ENCODE measurements around the gene SMAD6.
"Not testable (repeated sequence)": the region's sequence is repeated elsewhere in the genome, so short reads cannot be mapped to it uniquely, and the experiment has no call there.

The SMAD6 gene

GRCh38 chr15:66743703-66744536, 41.9 kb downstream of the SMAD6 start:
- DNase-seq = peak; percentile 68

GRCh38 chr15:66744610-66745279, 42.7 kb downstream of the SMAD6 start:
- no peak for DNase-seq

GRCh38 chr15:66745530-66746230, 43.6 kb downstream of the SMAD6 start:
- DNase-seq = no peak

- DNase-seq = no peak
These were observed 44.2 kb downstream of the SMAD6 start for GRCh38 chr15:66746231-66746605.

GRCh38 chr15:66747223-66747622, 45.2 kb downstream of the SMAD6 start:
- no peak for DNase-seq

GRCh38 chr15:66747886-66748707, 46.1 kb downstream of the SMAD6 start:
- DNase-seq = no peak

GRCh38 chr15:66748708-66749035, 46.6 kb downstream of the SMAD6 start:
- DNase-seq = no peak

GRCh38 chr15:66749841-66750575, 48.0 kb downstream of the SMAD6 start:
- DNase-seq = no peak

GRCh38 chr15:66750609-66751008, 48.6 kb downstream of the SMAD6 start:
- no peak for DNase-seq

- no peak for DNase-seq
These were observed 49.5 kb downstream of the SMAD6 start for GRCh38 chr15:66751579-66751978.

- no peak for DNase-seq
These were observed 50.0 kb downstream of the SMAD6 start for GRCh38 chr15:66752078-66752477.

GRCh38 chr15:66753687-66754377, 51.8 kb downstream of the SMAD6 start:
- DNase-seq = no peak

- no peak for DNase-seq
These were observed 52.8 kb downstream of the SMAD6 start for GRCh38 chr15:66754789-66755188.

- DNase-seq = no peak
These were observed 53.4 kb downstream of the SMAD6 start for GRCh38 chr15:66755298-66756068.

GRCh38 chr15:66756295-66756694, 54.3 kb downstream of the SMAD6 start:
- peak; percentile 80 for DNase-seq

- DNase-seq = no peak
These were observed 55.0 kb downstream of the SMAD6 start for GRCh38 chr15:66757030-66757429.

GRCh38 chr15:66757521-66757920, 55.5 kb downstream of the SMAD6 start:
- DNase-seq = no peak

GRCh38 chr15:66758217-66758616, 56.2 kb downstream of the SMAD6 start:
- not testable (repeated sequence) for DNase-seq

- DNase-seq = no peak
These were observed 56.8 kb downstream of the SMAD6 start for GRCh38 chr15:66758844-66759243.

GRCh38 chr15:66760097-66760967, 58.3 kb downstream of the SMAD6 start:
- no peak for DNase-seq

Data from left hindlimb (tissue), 1 donor.